Activated CD4-positive, alpha-beta T cell treated with anti-CD3 and anti-CD28 coated beads, Interleukin-2, Interleukin-6, amounts not matched to agents 100 ng/mL and 50 ng/mL, durations not matched to agents 16 hours and 8 hours (primary cell): ENCODE data around the gene TMEM45A.
"Not testable (repeated sequence)": the region's sequence is repeated elsewhere in the genome, so short reads cannot be mapped to it uniquely, and the experiment has no call there.

ENCODE experiments used
- DNase-seq: peaks from one replicate; pipeline ENCODE4 v3.0.0-alpha.2; 2020

The TMEM45A gene

DNA sequence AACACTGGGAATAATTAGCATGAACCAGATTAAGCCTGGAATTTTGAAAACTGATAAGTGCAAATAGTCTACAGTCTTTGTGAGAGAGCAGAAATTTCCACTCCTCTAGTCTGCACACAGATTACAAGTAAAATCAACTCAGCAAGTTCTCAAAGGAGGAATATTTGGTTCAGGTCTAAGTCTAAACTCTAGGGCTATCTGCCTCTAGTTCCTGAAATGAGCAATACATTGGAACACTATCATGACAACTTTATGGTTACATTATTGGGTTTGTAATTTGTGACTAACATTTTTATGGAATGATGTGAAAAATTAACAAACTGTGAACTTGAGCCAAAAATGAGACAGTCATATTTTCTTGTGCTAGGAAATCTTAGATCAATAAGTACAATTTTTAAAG is 86.2 kb downstream of the TMEM45A start:
- DNase-seq = no peak

- DNase-seq = no peak
Measured at GRCh38 chr3:100580147-100580546, 87.7 kb downstream of the TMEM45A start.

- DNase-seq = no peak
Measured at GRCh38 chr3:100581650-100582049, 89.2 kb downstream of the TMEM45A start.

GRCh38 chr3:100582157-100582556 is 89.7 kb downstream of the TMEM45A start:
- not testable (repeated sequence) for DNase-seq

GRCh38 chr3:100584101-100584660 is 91.8 kb downstream of the TMEM45A start:
- DNase-seq = no peak

GRCh38 chr3:100586832-100587231 is 94.4 kb downstream of the TMEM45A start:
- no peak for DNase-seq

DNA sequence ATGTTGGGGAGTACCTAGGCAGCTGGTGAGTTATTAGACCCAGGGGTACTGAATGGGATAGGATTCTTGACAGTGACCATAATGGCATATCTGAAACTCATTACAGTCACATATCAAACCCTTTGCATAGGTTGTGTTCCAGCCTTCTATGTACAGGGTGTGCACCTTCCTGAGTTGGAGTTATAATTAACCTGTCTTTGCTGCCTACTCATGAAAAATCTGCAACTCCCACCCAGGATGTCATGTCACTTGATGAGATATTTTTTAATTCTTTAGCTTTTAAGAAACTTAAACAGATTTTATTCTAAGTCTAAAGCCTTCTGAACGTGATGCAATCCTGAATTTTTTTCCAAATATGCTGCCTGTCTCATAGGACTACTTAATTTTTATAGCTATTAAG is 95.8 kb downstream of the TMEM45A start:
- no peak for DNase-seq

- peak; percentile 71 for DNase-seq
Measured at GRCh38 chr3:100590114-100590839, 97.9 kb downstream of the TMEM45A start.

DNA sequence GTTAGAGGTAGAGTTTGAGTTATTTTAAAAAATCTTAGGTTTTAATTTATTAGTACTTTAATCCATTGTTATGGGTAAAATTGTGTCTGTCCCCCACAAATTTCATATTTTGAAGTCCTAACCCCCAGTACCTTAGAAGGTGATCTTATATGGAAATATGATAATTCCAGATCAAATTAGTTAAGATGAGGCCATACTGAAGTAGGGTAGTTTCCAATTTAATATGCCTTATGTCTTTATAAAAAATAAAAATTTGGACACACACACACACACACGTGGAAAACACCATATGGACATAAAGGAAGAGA is 98.4 kb downstream of the TMEM45A start:
- no peak for DNase-seq

DNA sequence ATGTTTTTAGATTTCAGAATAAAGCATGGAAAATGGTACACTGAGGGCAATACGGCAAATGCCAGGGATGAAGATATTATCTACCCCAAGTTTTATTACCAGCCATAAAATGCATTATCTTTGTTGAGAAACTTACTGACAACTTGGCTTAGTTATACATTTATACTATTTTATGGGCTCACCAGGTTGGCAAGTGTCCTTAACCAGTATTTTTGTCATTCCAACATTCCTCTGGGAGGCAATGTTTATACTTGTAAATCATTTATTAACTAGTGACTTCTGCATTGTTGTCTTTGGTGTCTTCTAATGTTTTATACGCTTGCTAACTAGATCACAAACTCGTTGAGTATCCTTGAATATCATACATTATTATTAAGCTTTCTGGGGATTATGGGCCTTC is 99.0 kb downstream of the TMEM45A start:
- no peak for DNase-seq

- peak; percentile 6 for DNase-seq
Measured at GRCh38 chr3:100600181-100601042, 108.0 kb downstream of the TMEM45A start.

DNA sequence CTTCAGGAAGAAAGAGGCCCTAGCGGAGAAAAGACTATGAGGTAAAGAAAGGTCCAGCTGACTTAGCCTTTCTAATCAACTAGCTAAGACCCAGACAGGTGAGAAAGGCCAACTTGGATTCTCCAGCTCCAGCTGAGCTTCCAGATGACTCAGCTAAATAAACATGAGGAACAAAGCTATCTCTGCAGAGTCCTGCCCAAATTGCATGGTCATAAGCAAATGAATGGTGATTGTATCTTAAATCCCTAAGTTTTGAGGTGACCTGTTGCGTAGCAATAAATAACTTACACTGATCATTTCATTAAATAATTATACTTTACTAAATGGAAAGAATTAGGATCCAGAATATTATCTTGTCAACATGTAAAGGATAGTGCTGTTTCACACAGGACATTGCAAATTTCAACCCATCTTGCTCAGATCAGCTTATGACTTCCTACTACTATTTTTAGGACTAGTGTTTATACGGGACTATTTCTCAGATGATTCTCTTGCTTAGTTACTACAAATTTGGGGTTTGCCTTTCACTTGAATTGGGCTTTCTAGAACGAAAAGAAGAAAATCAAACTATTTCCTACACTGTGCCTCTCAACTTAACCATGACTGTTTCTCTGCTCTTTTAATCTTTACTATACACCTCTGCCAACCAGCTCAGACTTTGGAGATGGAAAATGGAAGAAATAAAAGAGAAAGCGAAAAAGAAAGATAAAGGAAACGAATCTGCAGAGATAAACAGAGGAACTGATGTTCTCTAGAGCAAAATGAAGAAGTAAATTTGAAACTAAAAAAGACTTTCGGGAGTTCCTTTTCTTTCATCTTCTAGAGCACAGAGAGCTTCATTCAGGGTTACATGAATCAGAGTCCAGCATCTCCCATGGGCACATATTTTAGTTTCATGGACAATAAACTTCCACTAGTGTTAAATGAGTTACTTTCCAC is 110.4 kb downstream of the TMEM45A start:
- DNase-seq = peak; percentile 6

- peak; percentile 28 for DNase-seq
Measured at GRCh38 chr3:100603469-100603868, 111.0 kb downstream of the TMEM45A start.

DNA sequence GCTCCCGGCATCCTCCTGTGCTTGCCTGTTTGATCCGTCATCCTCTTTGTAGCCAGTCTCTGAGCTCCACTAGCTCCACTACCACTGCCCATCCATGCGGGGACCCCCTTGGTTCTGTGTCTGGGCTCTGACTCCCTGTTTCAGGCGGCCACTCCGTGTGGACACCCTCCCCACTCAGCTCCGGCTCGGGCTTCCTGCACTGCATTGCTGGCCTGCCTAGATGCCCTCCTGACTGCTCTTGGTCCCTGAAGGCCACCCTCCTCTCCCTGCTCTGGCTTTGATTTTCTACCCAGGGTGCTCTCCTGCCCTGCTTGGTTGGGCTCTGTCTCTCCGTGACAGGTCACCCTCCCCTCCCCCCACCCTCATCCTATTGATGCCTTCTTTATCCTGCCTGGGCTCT is 112.9 kb downstream of the TMEM45A start:
- DNase-seq = no peak

GRCh38 chr3:100606894-100607512 is 114.6 kb downstream of the TMEM45A start:
- DNase-seq = no peak

GRCh38 chr3:100609305-100609704 is 116.9 kb downstream of the TMEM45A start, which contains the start of gene ADGRG7:
Gene ADGRG7, plus strand, starts transcription at chr3:100609601. Its CDS starts 256 bp downstream, at chr3:100609857.
- no peak for DNase-seq

DNA sequence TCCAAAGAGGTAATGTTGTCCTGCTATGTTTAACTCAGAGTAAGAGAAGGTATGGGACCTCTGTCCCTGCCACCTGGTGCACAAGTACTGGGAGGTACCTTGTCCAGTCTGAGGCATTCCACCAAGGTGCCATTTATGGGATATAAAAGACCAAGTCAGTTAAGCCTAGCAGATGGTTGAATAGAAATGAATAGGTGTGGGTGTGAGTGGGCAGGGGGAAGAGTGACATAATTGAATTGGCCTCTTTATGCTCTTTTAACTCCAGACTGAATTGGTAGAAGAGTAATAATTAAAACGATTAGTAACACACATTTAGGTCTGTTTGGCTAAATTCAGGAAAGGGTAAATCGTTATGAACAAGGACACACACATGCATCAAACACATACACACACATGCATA is 117.5 kb downstream of the TMEM45A start:
- DNase-seq = no peak

DNA sequence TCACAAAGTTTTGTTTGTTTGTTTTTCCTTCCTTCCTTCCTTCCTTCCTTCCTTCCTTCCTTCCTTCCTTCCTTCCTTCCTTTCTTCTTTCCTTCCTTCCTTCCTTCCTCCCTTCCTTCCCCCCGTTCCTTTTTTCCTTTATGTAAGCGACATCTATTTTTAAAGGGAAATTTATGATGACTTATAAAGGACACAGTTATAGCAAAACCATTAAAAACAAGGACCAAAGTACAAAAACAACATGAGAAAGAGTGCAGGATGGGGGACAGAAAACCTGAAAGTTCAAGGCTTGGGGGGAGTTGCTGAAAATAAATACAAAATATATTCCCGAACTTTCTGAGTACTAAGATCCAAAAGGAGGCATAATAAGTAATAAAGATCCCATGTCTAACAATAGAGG is 118.8 kb downstream of the TMEM45A start:
- no peak for DNase-seq

DNA sequence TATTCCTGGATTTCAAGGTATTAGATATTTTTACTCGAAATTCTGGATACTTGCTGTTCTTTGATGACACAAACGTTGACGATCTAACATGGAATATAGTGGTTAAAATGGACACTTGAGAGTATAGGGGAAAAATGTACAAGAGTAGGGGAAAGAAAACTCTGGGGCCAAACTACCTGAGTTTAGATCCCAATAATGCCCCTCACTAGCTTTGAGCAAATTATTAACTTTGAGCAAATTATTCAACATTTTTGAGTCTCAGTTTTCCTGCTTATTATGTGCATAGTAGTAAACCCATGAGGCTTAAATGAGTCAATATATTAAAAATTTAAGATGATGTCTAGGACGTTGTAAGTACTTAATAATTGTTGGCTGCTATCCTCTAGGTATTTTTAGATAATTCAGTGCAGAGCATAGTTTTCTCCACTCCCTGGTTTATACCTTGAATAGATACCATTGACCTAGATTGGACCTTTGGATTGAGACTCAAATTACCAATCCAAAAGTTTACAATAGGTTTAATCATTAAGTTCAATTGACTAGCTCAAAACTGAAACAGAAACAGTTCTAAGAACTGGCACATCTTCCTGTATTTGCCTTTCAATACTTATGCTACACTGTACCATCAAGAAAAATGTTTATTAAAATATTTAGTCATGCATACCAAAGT is 121.4 kb downstream of the TMEM45A start:
- no peak for DNase-seq

DNA sequence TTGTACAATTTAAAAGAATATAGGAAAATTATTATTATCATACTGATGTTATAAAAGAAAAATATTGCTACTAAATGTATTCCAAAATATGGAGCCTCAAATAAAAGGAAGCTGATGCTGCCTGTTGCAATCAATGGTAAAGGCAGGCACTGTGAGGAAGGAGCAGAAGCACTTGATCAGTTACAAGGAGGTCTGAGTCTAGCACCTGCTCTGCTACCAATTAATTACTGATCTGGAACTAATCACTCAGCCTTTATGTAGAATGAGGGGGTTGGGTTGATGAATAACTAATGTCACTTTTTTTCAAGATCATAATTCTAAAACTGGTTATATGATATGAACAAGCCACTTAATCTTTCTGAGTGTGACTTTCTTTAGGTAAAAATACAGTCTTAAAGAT is 122.5 kb downstream of the TMEM45A start:
- DNase-seq = no peak

- no peak for DNase-seq
Measured at GRCh38 chr3:100615684-100616083, 123.3 kb downstream of the TMEM45A start.

- DNase-seq = no peak
Measured at GRCh38 chr3:100621251-100621650, 128.8 kb downstream of the TMEM45A start.
